K562 (cell line): ENCODE results near the gene DCTN2. TPM values are rescaled to one million over a fixed set of nuclear protein-coding genes. Genes with fewer than 3 reads are reported as not detected.

ENCODE experiments used
- ASH1L ChIP-seq: fragments of 450-650 bp; IDR thresholded peaks from 2 replicates; pipeline ENCODE4 v1.6.1; 2018; ENCODE audit warnings: borderline replicate concordance, mild to moderate bottlenecking, low read depth; ENCODE audit not compliant: partially characterized antibody
- CBX8 ChIP-seq: fragments of 200-600 bp; sonication (generic); IDR thresholded peaks from 2 replicates; pipeline ENCODE4 v1.6.1; 2012; ENCODE audit warnings: borderline replicate concordance, mixed run types, low read depth, mild to moderate bottlenecking, moderate library complexity, mixed read lengths, low read length, control low read depth, inconsistent platforms; ENCODE audit not compliant: poor library complexity, severe bottlenecking; ENCODE audit errors: extremely low read depth
- CC2D1A ChIP-seq: fragments of 450-650 bp; IDR thresholded peaks from 2 replicates; pipeline ENCODE4 v1.6.1; 2017; ENCODE audit warnings: mild to moderate bottlenecking
- E2F5 ChIP-seq: sonication (generic); formaldehyde crosslinking; IDR thresholded peaks from 2 replicates; pipeline ENCODE4 v1.8.0; 2022; ENCODE audit warnings: mild to moderate bottlenecking, missing genetic modification reagents
- GABPA ChIP-seq: fragments of 200-800 bp; sonication (Bioruptor generic); conservative IDR thresholded peaks from 2 replicates; pipeline ENCODE4 v1.6.1; 2016; ENCODE audit warnings: low read depth, missing genetic modification characterization, missing compliant biosample characterization
- GTF2A2 ChIP-seq: IDR thresholded peaks from 2 replicates; pipeline ENCODE4 v1.6.1; 2016; ENCODE audit warnings: mild to moderate bottlenecking, missing genetic modification characterization, missing compliant biosample characterization
- HEY1 ChIP-seq: fragments of 250-450 bp; sonication (Bioruptor Pico); IDR thresholded peaks from 2 replicates; pipeline ENCODE4 v1.5.0; 2020; ENCODE audit warnings: mild to moderate bottlenecking, moderate library complexity, borderline replicate concordance
- POLR2H ChIP-seq: IDR thresholded peaks from 2 replicates; pipeline ENCODE4 v1.6.1; 2016; ENCODE audit warnings: missing genetic modification characterization, low read depth, mild to moderate bottlenecking, control low read depth, missing compliant biosample characterization, moderate library complexity
- RCOR1 ChIP-seq, 2 experiments: IDR thresholded peaks; 2 replicates each; pipeline ENCODE4 v1.6.1; 2012; ENCODE audit warnings: low read depth in 2 of 2, low read length in 2 of 2, borderline replicate concordance in 1 of 2, improper control_type of control experiment in 1 of 2
- RHOXF2B ChIP-seq: fragments of 250-450 bp; sonication (Bioruptor Pico); conservative IDR thresholded peaks from 2 replicates; pipeline ENCODE4 v1.5.1; 2021
- STAG1 ChIP-seq: sonication (generic); formaldehyde crosslinking; IDR thresholded peaks from 2 replicates; pipeline ENCODE4 v1.5.0; 2020; ENCODE audit warnings: missing genetic modification reagents, borderline replicate concordance
- ZBTB1 ChIP-seq: sonication (generic); formaldehyde crosslinking; IDR thresholded peaks from 2 replicates; pipeline ENCODE4 v1.8.1; 2023; ENCODE audit warnings: missing genetic modification reagents, low read depth, mild to moderate bottlenecking, borderline replicate concordance
- ZNF143 ChIP-seq: sonication (generic); formaldehyde crosslinking; IDR thresholded peaks from 2 replicates; pipeline ENCODE4 v1.9.0; 2022; ENCODE audit warnings: mild to moderate bottlenecking, missing genetic modification reagents
- ZNF224 ChIP-seq: sonication (generic); formaldehyde crosslinking; IDR thresholded peaks from 2 replicates; pipeline ENCODE4 v1.8.0; 2022; ENCODE audit warnings: mild to moderate bottlenecking, missing genetic modification reagents
- ZNF551 ChIP-seq: fragments of 250-450 bp; sonication (Bioruptor Pico); IDR thresholded peaks from 2 replicates; pipeline ENCODE4 v1.5.0; 2021; ENCODE audit warnings: mild to moderate bottlenecking, moderate library complexity
- ZNF75A ChIP-seq: fragments of 450-650 bp; formaldehyde crosslinking; IDR thresholded peaks from 2 replicates; pipeline ENCODE4 v1.4.0; 2020; ENCODE audit warnings: mild to moderate bottlenecking
- polyA plus RNA-seq, 8 experiments: library from polyadenylated mRNA; depleted of rRNA in 4 of 8; stranded (reverse) in 5 of 8; unstranded in 3 of 8; fragments of >200 nt; fragmentation: Nextera tagmentation in 2 of 8; fragmentation: Illumina TruSeq in 1 of 8; extraction: Ambion mirVana in 2 of 8; extraction: Trizol in 1 of 8; gene quantifications; 2 replicates each; pipeline versions ENCODE4 v1.2.1 to v1.2.3, GENCODE V29; 2011 to 2014; ENCODE audit warnings: inconsistent platforms in 1 of 8, missing spikeins in 1 of 8
- total RNA-seq, 7 experiments: library from RNA; depleted of rRNA in 6 of 7; stranded (reverse); fragments of >200 nt in 6 of 7; fragmentation: Illumina TruSeq in 2 of 7; extraction: Trizol in 2 of 7; gene quantifications; 2 replicates each; pipeline versions ENCODE4 v1.2.1 to v1.2.3, GENCODE V29; 2011 to 2021; ENCODE audit warnings: low replicate concordance in 1 of 7
- TF ChIP-seq, protein P1 (sequence below): fragments of 450-650 bp; IDR thresholded peaks from 2 replicates; pipeline ENCODE4 v1.6.1; 2016; ENCODE audit warnings: borderline replicate concordance
- TF ChIP-seq, protein P2 (sequence below): fragments of 450-650 bp; formaldehyde crosslinking; IDR thresholded peaks from 2 replicates; pipeline ENCODE4 v1.4.0; 2020; ENCODE audit warnings: mild to moderate bottlenecking
- TF ChIP-seq, protein P3 (sequence below): sonication (generic); formaldehyde crosslinking; IDR thresholded peaks from 2 replicates; pipeline ENCODE4 v1.8.1; 2022; ENCODE audit warnings: missing genetic modification reagents
- TF ChIP-seq, protein P4 (sequence below): conservative IDR thresholded peaks from 2 replicates; pipeline ENCODE4 v1.6.1; 2011; ENCODE audit warnings: low read depth, mild to moderate bottlenecking, low read length; ENCODE audit not compliant: control insufficient read depth

DCTN2 gene
- total and polyA plus RNA-seq, 9 of the 15 experiments (the other 6 are each of a cell fraction or from before 2014, with no cell fraction given), result 43.6 to 270 (median 125) TPM

DNA sequence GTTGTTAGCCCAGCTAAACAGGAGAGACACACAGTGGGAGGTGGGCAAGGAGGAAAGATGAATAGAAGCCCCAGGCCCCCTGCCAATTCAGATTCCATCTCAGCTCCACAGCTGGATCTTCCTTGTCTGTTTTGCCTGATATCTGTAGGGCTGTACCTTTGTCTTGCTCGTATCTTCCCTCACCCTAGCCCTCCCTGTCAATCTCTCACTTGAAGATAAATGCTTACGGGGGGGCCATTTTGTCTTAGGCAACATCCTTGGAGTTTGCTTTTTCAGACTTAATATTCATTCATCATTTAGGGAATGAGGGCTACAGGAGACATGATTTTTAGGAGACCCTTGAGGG lies 5.3 kb upstream of the DCTN2 start (continued):
- TF ChIP-seq, protein P1, sequence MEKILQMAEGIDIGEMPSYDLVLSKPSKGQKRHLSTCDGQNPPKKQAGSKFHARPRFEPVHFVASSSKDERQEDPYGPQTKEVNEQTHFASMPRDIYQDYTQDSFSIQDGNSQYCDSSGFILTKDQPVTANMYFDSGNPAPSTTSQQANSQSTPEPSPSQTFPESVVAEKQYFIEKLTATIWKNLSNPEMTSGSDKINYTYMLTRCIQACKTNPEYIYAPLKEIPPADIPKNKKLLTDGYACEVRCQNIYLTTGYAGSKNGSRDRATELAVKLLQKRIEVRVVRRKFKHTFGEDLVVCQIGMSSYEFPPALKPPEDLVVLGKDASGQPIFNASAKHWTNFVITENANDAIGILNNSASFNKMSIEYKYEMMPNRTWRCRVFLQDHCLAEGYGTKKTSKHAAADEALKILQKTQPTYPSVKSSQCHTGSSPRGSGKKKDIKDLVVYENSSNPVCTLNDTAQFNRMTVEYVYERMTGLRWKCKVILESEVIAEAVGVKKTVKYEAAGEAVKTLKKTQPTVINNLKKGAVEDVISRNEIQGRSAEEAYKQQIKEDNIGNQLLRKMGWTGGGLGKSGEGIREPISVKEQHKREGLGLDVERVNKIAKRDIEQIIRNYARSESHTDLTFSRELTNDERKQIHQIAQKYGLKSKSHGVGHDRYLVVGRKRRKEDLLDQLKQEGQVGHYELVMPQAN, result no peak
- TF ChIP-seq POLR2H (tag) (no peak), ZNF224 (no peak), STAG1 (CRISPR knock-in tag) (no peak), CC2D1A (peak; percentile 81; the same call in 1 of the 2 replicates), ASH1L (no peak), HEY1 (CRISPR knock-in tag) (no peak), GTF2A2 (tag) (no peak), RCOR1 (IDR thresholded peaks at IDR 0.05; ENCODE audit: borderline replicate concordance in 1 of 2, low read depth in 2 of 2, low read length in 2 of 2) (peak in 1 of 2 experiments; percentile 86; a peak in 2 of 4 replicates), ZNF143 (CRISPR knock-in tag) (no peak), ZNF75A (no peak), RHOXF2B (no peak), ZNF551 (CRISPR knock-in tag) (no peak), CBX8 (no peak), GABPA (tag) (no peak), E2F5 (CRISPR knock-in tag) (no peak), ZBTB1 (CRISPR knock-in tag) (no peak)
- TF ChIP-seq, protein P2, sequence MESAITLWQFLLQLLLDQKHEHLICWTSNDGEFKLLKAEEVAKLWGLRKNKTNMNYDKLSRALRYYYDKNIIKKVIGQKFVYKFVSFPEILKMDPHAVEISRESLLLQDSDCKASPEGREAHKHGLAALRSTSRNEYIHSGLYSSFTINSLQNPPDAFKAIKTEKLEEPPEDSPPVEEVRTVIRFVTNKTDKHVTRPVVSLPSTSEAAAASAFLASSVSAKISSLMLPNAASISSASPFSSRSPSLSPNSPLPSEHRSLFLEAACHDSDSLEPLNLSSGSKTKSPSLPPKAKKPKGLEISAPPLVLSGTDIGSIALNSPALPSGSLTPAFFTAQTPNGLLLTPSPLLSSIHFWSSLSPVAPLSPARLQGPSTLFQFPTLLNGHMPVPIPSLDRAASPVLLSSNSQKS (CRISPR knock-in tag), result no peak
- TF ChIP-seq, protein P3, sequence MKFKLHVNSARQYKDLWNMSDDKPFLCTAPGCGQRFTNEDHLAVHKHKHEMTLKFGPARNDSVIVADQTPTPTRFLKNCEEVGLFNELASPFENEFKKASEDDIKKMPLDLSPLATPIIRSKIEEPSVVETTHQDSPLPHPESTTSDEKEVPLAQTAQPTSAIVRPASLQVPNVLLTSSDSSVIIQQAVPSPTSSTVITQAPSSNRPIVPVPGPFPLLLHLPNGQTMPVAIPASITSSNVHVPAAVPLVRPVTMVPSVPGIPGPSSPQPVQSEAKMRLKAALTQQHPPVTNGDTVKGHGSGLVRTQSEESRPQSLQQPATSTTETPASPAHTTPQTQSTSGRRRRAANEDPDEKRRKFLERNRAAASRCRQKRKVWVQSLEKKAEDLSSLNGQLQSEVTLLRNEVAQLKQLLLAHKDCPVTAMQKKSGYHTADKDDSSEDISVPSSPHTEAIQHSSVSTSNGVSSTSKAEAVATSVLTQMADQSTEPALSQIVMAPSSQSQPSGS (CRISPR knock-in tag), result no peak
- TF ChIP-seq, protein P4, sequence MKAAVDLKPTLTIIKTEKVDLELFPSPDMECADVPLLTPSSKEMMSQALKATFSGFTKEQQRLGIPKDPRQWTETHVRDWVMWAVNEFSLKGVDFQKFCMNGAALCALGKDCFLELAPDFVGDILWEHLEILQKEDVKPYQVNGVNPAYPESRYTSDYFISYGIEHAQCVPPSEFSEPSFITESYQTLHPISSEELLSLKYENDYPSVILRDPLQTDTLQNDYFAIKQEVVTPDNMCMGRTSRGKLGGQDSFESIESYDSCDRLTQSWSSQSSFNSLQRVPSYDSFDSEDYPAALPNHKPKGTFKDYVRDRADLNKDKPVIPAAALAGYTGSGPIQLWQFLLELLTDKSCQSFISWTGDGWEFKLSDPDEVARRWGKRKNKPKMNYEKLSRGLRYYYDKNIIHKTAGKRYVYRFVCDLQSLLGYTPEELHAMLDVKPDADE, result no peak
